OCI-LY1 (cell line): ENCODE data around the gene KANSL1.

ENCODE experiments used
- H2AFZ ChIP-seq: fragments of 200-600 bp; sonication (generic), shearing (Covaris generic); 2 replicates; pipeline ENCODE4 v1.6.0; 2014; ENCODE audit warnings: antibody characterized with exemption, mild to moderate bottlenecking, low read length
- H3F3A ChIP-seq: fragments of 200-600 bp; sonication (generic), shearing (Covaris generic); 2 replicates; pipeline ENCODE4 v1.6.0; 2014; ENCODE audit warnings: mild to moderate bottlenecking, antibody characterized with exemption, low read length, moderate library complexity; ENCODE audit not compliant: insufficient read depth
- H3K27ac ChIP-seq: fragments of 200-600 bp; sonication (generic); 2 replicates; pipeline ENCODE4 v1.5.1; 2014; ENCODE audit warnings: low read length, mixed run types, mild to moderate bottlenecking, low read depth; ENCODE audit not compliant: poor library complexity, severe bottlenecking
- H3K27me3 ChIP-seq: fragments of 200-600 bp; sonication (generic); 2 replicates; pipeline ENCODE4 v1.6.0; 2014; ENCODE audit warnings: antibody characterized with exemption, mild to moderate bottlenecking, low read length, moderate library complexity; ENCODE audit not compliant: insufficient read depth
- H3K36me3 ChIP-seq: fragments of 200-600 bp; sonication (generic); 2 replicates; pipeline ENCODE4 v1.6.1; 2014; ENCODE audit warnings: mild to moderate bottlenecking, antibody characterized with exemption, low read length, moderate library complexity, mixed read lengths; ENCODE audit not compliant: insufficient read depth
- H3K4me1 ChIP-seq: fragments of 200-600 bp; sonication (generic); 2 replicates; pipeline ENCODE4 v1.5.1; 2014; ENCODE audit warnings: mild to moderate bottlenecking, low read length, moderate library complexity; ENCODE audit not compliant: insufficient read depth, severe bottlenecking
- H3K4me2 ChIP-seq: fragments of 200-600 bp; sonication (generic), shearing (Covaris generic); 2 replicates; pipeline ENCODE4 v1.6.1; 2014; ENCODE audit warnings: low read length
- H3K4me3 ChIP-seq: fragments of 200-600 bp; sonication (generic); 2 replicates; pipeline ENCODE4 v1.5.1; 2014; ENCODE audit warnings: low read length, low read depth, mild to moderate bottlenecking, mixed read lengths; ENCODE audit not compliant: poor library complexity, severe bottlenecking
- H3K79me2 ChIP-seq: fragments of 200-600 bp; shearing (Covaris generic); 2 replicates; pipeline ENCODE4 v1.6.1; 2016; ENCODE audit warnings: mixed run types, low read length, mixed read lengths; ENCODE audit not compliant: insufficient read depth
- H3K9ac ChIP-seq: fragments of 200-600 bp; sonication (generic), shearing (Covaris generic); 2 replicates; pipeline ENCODE4 v1.6.1; 2014; ENCODE audit warnings: mild to moderate bottlenecking, low read length, mixed read lengths
- H3K9me2 ChIP-seq: fragments of 200-600 bp; sonication (generic), shearing (Covaris generic); 2 replicates; pipeline ENCODE4 v1.6.1; 2014; ENCODE audit warnings: low read depth, mild to moderate bottlenecking, low read length, mixed read lengths
- H3K9me3 ChIP-seq: fragments of 200-600 bp; shearing (Covaris generic); 2 replicates; pipeline ENCODE4 v1.6.1; 2014; ENCODE audit warnings: low read length, mixed read lengths
- H4K20me1 ChIP-seq: fragments of 200-600 bp; sonication (generic), shearing (Covaris generic); 2 replicates; pipeline ENCODE4 v1.6.0; 2016; ENCODE audit warnings: mild to moderate bottlenecking, low read length; ENCODE audit not compliant: insufficient read depth
- CTCF ChIP-seq: fragments of 200-600 bp; sonication (generic), shearing (Covaris generic); IDR thresholded peaks from 2 replicates; pipeline ENCODE4 v1.5.1; 2017; ENCODE audit warnings: mild to moderate bottlenecking, antibody characterized with exemption, low read length, moderate library complexity, mixed read lengths
- EZH2 ChIP-seq: fragments of 200-600 bp; sonication (generic), shearing (Covaris generic); IDR thresholded peaks from 2 replicates; pipeline ENCODE4 v1.8.0; 2017; ENCODE audit warnings: borderline replicate concordance, mixed run types, mild to moderate bottlenecking, antibody characterized with exemption, low read length, moderate library complexity, mixed read lengths

The KANSL1 gene

GRCh38 chr17:46118964-46119363 lies 74.3 kb downstream of the KANSL1 start:
- Histone ChIP-seq H3K4me3 (no peak overlapping the region), H4K20me1 (0 out of 2 replicates have a peak, but pooled peaks cover 2% of the 10 kb centered on the region), H3K9me2 (no peaks in the 10 kb centered on the region), H3K9ac (no peak overlapping the region), H3K9me3 (no peaks in the 10 kb centered on the region), H3K4me1 (peaks cover 22% of the 10 kb centered on the region), H3K36me3 (no peaks in the 10 kb centered on the region), H3K4me2 (no peak overlapping the region), H3F3A (no peaks in the 10 kb centered on the region), H3K27ac (no peak overlapping the region), H2AFZ (no peak overlapping the region), H3K79me2 (peaks cover 99% of the 10 kb centered on the region), H3K27me3 (no peaks in the 10 kb centered on the region)
- no peak for TF ChIP-seq CTCF

GRCh38 chr17:46117850-46118696 lies 75.2 kb downstream of the KANSL1 start:
- Histone ChIP-seq H3K27me3 (no peaks in the 10 kb centered on the region), H3F3A (no peaks in the 10 kb centered on the region), H2AFZ (no peak overlapping the region), H3K36me3 (no peaks in the 10 kb centered on the region), H3K9ac (no peak overlapping the region), H3K79me2 (peaks cover 99% of the 10 kb centered on the region), H3K4me1 (peaks cover 18% of the 10 kb centered on the region), H3K9me3 (no peaks in the 10 kb centered on the region), H4K20me1 (0 out of 2 replicates have a peak, but pooled peaks cover 2% of the 10 kb centered on the region), H3K9me2 (no peaks in the 10 kb centered on the region), H3K4me3 (no peak overlapping the region), H3K27ac (no peak overlapping the region), H3K4me2 (no peak overlapping the region)
- TF ChIP-seq EZH2 (no peak), CTCF (no peak)

GRCh38 chr17:46117117-46117516 lies 76.1 kb downstream of the KANSL1 start:
- TF ChIP-seq EZH2, result no peak
- no peak for TF ChIP-seq CTCF
- peaks cover 9% of the 10 kb centered on the region for H3K4me1 ChIP-seq
- H3K27ac ChIP-seq, result no peak overlapping the region
- no peak overlapping the region for H3K9ac ChIP-seq
- no peak overlapping the region for H3K4me2 ChIP-seq
- 0 out of 2 replicates have a peak, but pooled peaks cover 2% of the 10 kb centered on the region for H4K20me1 ChIP-seq
- no peaks in the 10 kb centered on the region for H3K9me2 ChIP-seq
- no peaks in the 10 kb centered on the region for H3K36me3 ChIP-seq
- H3K9me3 ChIP-seq, result no peaks in the 10 kb centered on the region
- no peaks in the 10 kb centered on the region for H3F3A ChIP-seq
- H3K79me2 ChIP-seq, result peaks cover 95% of the 10 kb centered on the region
- H3K4me3 ChIP-seq, result no peak overlapping the region
- H3K27me3 ChIP-seq, result no peaks in the 10 kb centered on the region
- no peak overlapping the region for H2AFZ ChIP-seq
